ENCODE data around the gene NUDT16L1. TPM values are rescaled to one million over a fixed set of nuclear protein-coding genes. Genes with fewer than 3 reads are reported as not detected.

The NUDT16L1 gene
- total RNA-seq, 4 donors from 2014 or later, result 7.4 to 10.2 (median 8.8) TPM

- peak overlapping the region in 2 of 4 donors; percentile 63 to 83 for H3K27ac ChIP-seq
- H3K4me1 ChIP-seq, result peaks cover 29 to 30% of the 10 kb centered on the region in 2 donors
- intact Hi-C loops (cut with DNase I; ENCODE audit: low total_unique reads) (no loop called here), in situ Hi-C loops (cut with MboI; ENCODE audit: low sequenced_read_pairs in 4 of 4) (no loop called here)
- DNase-seq (no peak), ATAC-seq (no peak)
- H3K4me3 ChIP-seq, result no peak overlapping the region
- TF ChIP-seq CTCF (IDR thresholded peaks at IDR 0.05 in 4 of 5, conservative IDR thresholded peaks at IDR 0.05 in 1 of 5), result no peak
- no peak for TF ChIP-seq POLR2A (IDR thresholded peaks at IDR 0.05)
- no peaks in the 10 kb centered on the region for H3K9me3 ChIP-seq
- peaks cover 0 to 16% of the 10 kb centered on the region in 2 donors for H3K36me3 ChIP-seq
- no peaks in the 10 kb centered on the region for H3K27me3 ChIP-seq
Observed at GRCh38 chr16:4689091-4689671, 4.2 kb upstream of the NUDT16L1 start.

DNA sequence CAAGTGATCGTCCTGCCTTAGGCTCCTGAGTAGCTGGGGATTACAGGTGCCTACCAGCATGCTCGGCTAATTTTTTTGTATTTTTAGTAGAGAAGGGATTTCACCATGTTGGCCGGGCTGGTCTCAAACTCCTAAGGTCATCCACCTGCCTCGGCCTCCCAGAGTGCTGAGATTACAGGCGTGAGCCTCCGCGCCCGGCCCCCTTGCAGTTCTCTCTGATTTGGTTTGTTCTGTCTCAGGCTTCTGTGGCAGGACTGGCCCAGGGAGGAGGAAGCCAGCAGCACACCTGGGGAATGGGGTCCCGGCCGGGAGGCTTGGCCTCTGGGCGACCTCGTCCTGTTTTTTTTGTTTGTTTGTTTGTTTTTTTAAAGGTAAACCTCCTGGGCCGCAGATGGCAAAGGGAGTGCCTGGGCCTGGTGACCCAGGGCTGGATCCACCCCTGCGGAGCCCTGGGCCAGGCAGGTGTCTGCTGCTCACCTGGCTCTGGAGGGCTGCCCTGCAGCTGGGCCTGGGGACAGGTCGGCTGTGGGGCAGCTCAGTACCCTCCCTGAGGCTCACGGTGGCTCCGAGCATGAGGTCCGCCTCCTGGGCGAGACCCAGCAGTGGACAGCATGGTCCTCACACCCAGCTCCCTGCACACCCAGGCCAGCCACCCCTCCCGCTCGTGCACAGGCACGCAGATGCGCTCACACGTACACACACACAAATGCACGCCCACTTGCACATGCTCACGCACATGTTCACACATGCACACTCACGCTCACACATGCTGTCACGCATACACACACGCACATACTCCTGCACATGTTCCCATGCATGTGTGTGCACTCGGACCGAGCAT is 3.3 kb upstream of the NUDT16L1 start:
- intact Hi-C loops (cut with DNase I; ENCODE audit: low total_unique reads) (no loop called here), in situ Hi-C loops (cut with MboI; ENCODE audit: low sequenced_read_pairs in 4 of 4) (no loop called here)
- Histone ChIP-seq H3K9me3 (no peaks in the 10 kb centered on the region), H3K27me3 (no peaks in the 10 kb centered on the region), H3K4me1 (peaks cover 25 to 32% of the 10 kb centered on the region in 2 donors), H3K36me3 (peaks cover 0 to 11% of the 10 kb centered on the region in 2 donors), H3K27ac (peak overlapping the region in 1 of 4 donors; percentile 83), H3K4me3 (no peak overlapping the region)
- no peak for DNase-seq
- TF ChIP-seq POLR2A (IDR thresholded peaks at IDR 0.05) (no peak), CTCF (IDR thresholded peaks at IDR 0.05 in 4 of 5, conservative IDR thresholded peaks at IDR 0.05 in 1 of 5) (no peak)
- no peak for ATAC-seq

DNA sequence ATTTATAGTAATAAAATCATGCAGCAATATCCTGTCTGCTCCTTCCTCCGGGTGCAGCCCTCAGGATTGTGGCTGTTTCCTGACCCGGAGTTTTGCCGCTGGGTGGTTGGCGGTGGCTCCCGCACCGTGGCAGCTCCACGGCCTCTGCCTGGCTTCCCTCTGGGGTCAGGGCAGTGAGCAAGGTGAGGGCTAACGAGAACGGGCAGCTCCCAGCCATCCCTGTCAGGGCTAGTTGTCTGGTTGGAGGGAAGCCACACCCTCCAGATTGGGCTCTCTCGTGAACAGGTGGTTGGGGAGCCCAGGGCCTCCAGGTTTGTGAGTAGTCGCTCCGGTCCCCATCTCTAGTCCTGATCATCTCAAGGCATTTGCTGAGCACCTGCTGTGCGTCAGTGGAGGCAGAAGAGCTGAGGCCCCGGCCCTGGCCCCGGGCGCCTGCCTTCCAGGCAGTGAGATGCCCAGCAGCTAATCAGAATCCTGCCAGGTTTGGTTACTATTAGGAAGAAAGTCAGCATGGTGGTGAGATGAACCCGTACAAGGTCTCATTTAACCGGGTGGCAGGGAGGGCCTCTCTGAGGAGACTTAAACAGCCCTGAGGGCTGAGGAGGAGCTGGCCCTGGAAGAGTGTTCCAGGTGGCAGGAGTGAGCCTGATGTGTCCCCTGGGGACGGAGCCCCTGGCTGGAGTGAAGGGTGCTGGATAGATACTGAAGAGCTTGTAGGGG is 2.3 kb upstream of the NUDT16L1 start:
- no peaks in the 10 kb centered on the region for H3K27me3 ChIP-seq
- peaks cover 0 to 7% of the 10 kb centered on the region in 2 donors for H3K36me3 ChIP-seq
- H3K4me3 ChIP-seq, result no peak overlapping the region
- ATAC-seq, result no peak
- intact Hi-C loops (cut with DNase I; ENCODE audit: low total_unique reads) (no loop called here), in situ Hi-C loops (cut with MboI; ENCODE audit: low sequenced_read_pairs in 4 of 4) (no loop called here)
- DNase-seq, result no peak
- H3K27ac ChIP-seq, result no peak overlapping the region
- peaks cover 27 to 32% of the 10 kb centered on the region in 2 donors for H3K4me1 ChIP-seq
- no peaks in the 10 kb centered on the region for H3K9me3 ChIP-seq
- TF ChIP-seq CTCF (IDR thresholded peaks at IDR 0.05 in 4 of 5, conservative IDR thresholded peaks at IDR 0.05 in 1 of 5) (no peak), POLR2A (IDR thresholded peaks at IDR 0.05) (no peak)

DNA sequence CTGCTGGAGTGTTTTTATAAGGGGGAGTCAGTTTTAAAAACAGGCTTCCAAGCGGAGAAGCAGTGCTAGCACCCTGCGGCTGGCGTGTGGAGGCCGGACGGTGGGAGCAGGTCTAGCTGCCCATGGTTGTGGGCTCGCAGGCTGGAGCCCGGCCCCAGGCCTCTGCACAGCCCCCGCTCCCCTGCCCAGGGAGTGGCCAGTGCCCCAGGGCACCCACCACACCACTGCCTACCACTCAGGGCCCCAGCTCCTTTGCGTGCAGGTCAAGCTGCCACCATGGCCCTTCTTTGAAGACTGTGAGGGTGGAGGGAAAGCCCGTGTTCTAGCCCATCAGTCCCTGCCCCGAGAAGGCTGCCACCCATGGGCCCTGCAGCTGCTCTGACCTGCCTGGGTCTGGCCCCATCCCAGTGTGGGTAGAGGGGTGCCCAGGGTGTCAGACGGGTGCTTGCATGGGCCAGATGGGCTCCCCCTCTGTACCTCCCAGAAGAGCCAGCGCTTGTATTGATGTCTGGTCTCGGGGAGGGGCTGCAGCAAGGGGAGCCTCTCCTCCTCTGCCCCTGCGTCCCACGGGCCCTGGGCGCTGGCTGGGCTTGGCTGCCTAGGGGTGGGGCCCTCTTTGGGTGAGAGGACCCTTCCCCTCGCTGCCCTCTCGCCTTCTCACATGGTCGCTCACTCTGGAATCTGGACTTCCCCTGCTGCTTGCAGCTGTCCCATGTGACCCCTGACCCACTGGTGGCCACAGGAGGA is 1.5 kb upstream of the NUDT16L1 start:
- Histone ChIP-seq H3K27me3 (no peaks in the 10 kb centered on the region), H3K27ac (peak overlapping the region in 1 of 4 donors; percentile 84), H3K4me1 (peaks cover 27 to 32% of the 10 kb centered on the region in 2 donors), H3K4me3 (no peak overlapping the region), H3K36me3 (peaks cover 0 to 7% of the 10 kb centered on the region in 2 donors), H3K9me3 (no peaks in the 10 kb centered on the region)
- intact Hi-C loops (cut with DNase I; ENCODE audit: low total_unique reads), result loop anchor here (2.0 kb wide), 2 partner anchors 43 to 265 kb away; partner anchors contain the start of genes ANKS3 and DNAAF8
- TF ChIP-seq CTCF (IDR thresholded peaks at IDR 0.05 in 4 of 5, conservative IDR thresholded peaks at IDR 0.05 in 1 of 5) (no peak), POLR2A (IDR thresholded peaks at IDR 0.05) (no peak)
- in situ Hi-C loops (cut with MboI; ENCODE audit: low sequenced_read_pairs in 4 of 4), result no loop called here
- ATAC-seq (no peak), DNase-seq (no peak)
